H9 (cell line): ENCODE results near the gene COX6A1. TPM values are rescaled to one million over a fixed set of nuclear protein-coding genes. Genes with fewer than 3 reads are reported as not detected.

Experiments
- DNase-seq: peaks from one replicate; pipeline ENCODE4 v3.0.0-alpha.2; 2017
- H2AFZ ChIP-seq: one replicate; pipeline ENCODE4 v1.6.1; 2013; ENCODE audit warnings: mild to moderate bottlenecking, low read length, control low read depth, moderate library complexity
- H2AK5ac ChIP-seq: 2 replicates; pipeline ENCODE4 v1.6.1; 2013; ENCODE audit warnings: low read length, control low read depth, mixed read lengths; ENCODE audit not compliant: insufficient read length
- H2BK120ac ChIP-seq: one replicate; pipeline ENCODE4 v1.6.1; 2013; ENCODE audit warnings: low read depth, mild to moderate bottlenecking, low read length, control low read depth, inconsistent platforms; ENCODE audit not compliant: poor library complexity, severe bottlenecking
- H2BK12ac ChIP-seq: 2 replicates; pipeline ENCODE4 v1.6.1; 2013; ENCODE audit warnings: low read length, control low read depth, mixed read lengths, low read depth; ENCODE audit not compliant: insufficient read length
- H2BK15ac ChIP-seq: 2 replicates; pipeline ENCODE4 v1.6.1; 2013; ENCODE audit warnings: low read depth, low read length, control low read depth
- H2BK20ac ChIP-seq: one replicate; pipeline ENCODE4 v1.6.1; 2013; ENCODE audit warnings: low read depth, mild to moderate bottlenecking, low read length, control low read depth, inconsistent platforms; ENCODE audit not compliant: poor library complexity, severe bottlenecking
- H2BK5ac ChIP-seq: 2 replicates; pipeline ENCODE4 v1.6.1; 2013; ENCODE audit warnings: low read length, control low read depth, mixed read lengths; ENCODE audit not compliant: insufficient read length
- H3K14ac ChIP-seq: 2 replicates; pipeline ENCODE4 v1.6.1; 2013; ENCODE audit warnings: low read length, control low read depth; ENCODE audit not compliant: insufficient read depth
- H3K18ac ChIP-seq: 2 replicates; pipeline ENCODE4 v1.6.1; 2013; ENCODE audit warnings: low read depth, mild to moderate bottlenecking, mixed read lengths, low read length, control low read depth; ENCODE audit not compliant: insufficient read length
- H3K23ac ChIP-seq: 2 replicates; pipeline ENCODE4 v1.6.1; 2013; ENCODE audit warnings: low read length, control low read depth, mixed read lengths, low read depth; ENCODE audit not compliant: insufficient read length
- H3K23me2 ChIP-seq: 2 replicates; pipeline ENCODE4 v1.6.1; 2013; ENCODE audit warnings: low read depth, mild to moderate bottlenecking, mixed read lengths, low read length, control low read depth; ENCODE audit not compliant: insufficient read length, poor library complexity, severe bottlenecking
- H3K27ac ChIP-seq: 2 replicates; pipeline ENCODE4 v1.5.1; 2013; ENCODE audit warnings: low read length, control low read depth, mixed read lengths, low read depth; ENCODE audit not compliant: insufficient read length
- H3K27me3 ChIP-seq: 2 replicates; pipeline ENCODE4 v1.6.1; 2013; ENCODE audit warnings: low read length, control low read depth, inconsistent platforms; ENCODE audit not compliant: insufficient read depth
- H3K4ac ChIP-seq: 2 replicates; pipeline ENCODE4 v1.6.1; 2013; ENCODE audit warnings: low read depth, mild to moderate bottlenecking, control low read depth, inconsistent platforms, low read length, moderate library complexity
- H3K4me1 ChIP-seq: 2 replicates; pipeline ENCODE4 v1.6.1; 2013; ENCODE audit warnings: low read length, control low read depth, inconsistent platforms; ENCODE audit not compliant: insufficient read depth
- H3K4me2 ChIP-seq: 2 replicates; pipeline ENCODE4 v1.6.1; 2013; ENCODE audit warnings: low read length, control low read depth, mixed read lengths; ENCODE audit not compliant: insufficient read length, insufficient read depth
- H3K56ac ChIP-seq: 2 replicates; pipeline ENCODE4 v1.6.1; 2013; ENCODE audit warnings: low read depth, mild to moderate bottlenecking, mixed read lengths, low read length, control low read depth; ENCODE audit not compliant: insufficient read length
- H3K79me1 ChIP-seq: 2 replicates; pipeline ENCODE4 v1.6.1; 2013; ENCODE audit warnings: low read depth, mild to moderate bottlenecking, moderate library complexity, low read length, control low read depth, inconsistent platforms; ENCODE audit not compliant: insufficient read depth, poor library complexity, severe bottlenecking
- H3K79me2 ChIP-seq: 2 replicates; pipeline ENCODE4 v1.6.1; 2013; ENCODE audit warnings: low read length, control low read depth, inconsistent platforms; ENCODE audit not compliant: insufficient read depth
- H3K9ac ChIP-seq: 2 replicates; pipeline ENCODE4 v1.6.1; 2013; ENCODE audit warnings: low read length, control low read depth, mixed read lengths; ENCODE audit not compliant: insufficient read length; ENCODE audit errors: extremely low read depth
- H3K9me3 ChIP-seq: one replicate; pipeline ENCODE4 v1.6.1; 2013; ENCODE audit warnings: low read depth, low read length, inconsistent platforms; ENCODE audit not compliant: control insufficient read depth
- H3T11ph ChIP-seq: one replicate; pipeline ENCODE4 v1.6.1; 2013; ENCODE audit warnings: mild to moderate bottlenecking, low read length, control low read depth, inconsistent platforms
- H4K20me1 ChIP-seq: one replicate; pipeline ENCODE4 v1.6.1; 2013; ENCODE audit not compliant: control insufficient read depth, insufficient read length, insufficient read depth
- H4K5ac ChIP-seq: 2 replicates; pipeline ENCODE4 v1.6.1; 2013; ENCODE audit warnings: low read depth, mild to moderate bottlenecking, mixed read lengths, low read length, control low read depth; ENCODE audit not compliant: insufficient read length
- H4K8ac ChIP-seq: replicated peaks from 2 replicates; pipeline ENCODE4 v1.6.1; 2013; ENCODE audit warnings: low read length, control low read depth, mixed read lengths, low read depth; ENCODE audit not compliant: insufficient read length
- H4K91ac ChIP-seq: 2 replicates; pipeline ENCODE4 v1.6.1; 2013; ENCODE audit warnings: low read depth, mild to moderate bottlenecking, moderate library complexity, mixed read lengths, low read length, control low read depth; ENCODE audit not compliant: insufficient read length
- H3K27ac Mint-ChIP-seq, 3 experiments: 2 replicates in 2 of 3; 3 replicates in 1 of 3; pipeline ENCODE4 v1.8.0; 2020 to 2021; ENCODE audit warnings: mixed read lengths in 3 of 3, mild to moderate bottlenecking in 1 of 3, moderate library complexity in 1 of 3
- H3K27me3 Mint-ChIP-seq: 2 replicates; pipeline ENCODE4 v1.8.0; 2021; ENCODE audit warnings: low read depth, mild to moderate bottlenecking, moderate library complexity, mixed read lengths
- H3K36me3 Mint-ChIP-seq, 3 experiments: 2 replicates in 2 of 3; 3 replicates in 1 of 3; pipeline ENCODE4 v1.8.0; 2020 to 2021; ENCODE audit warnings: low read depth in 3 of 3, mixed read lengths in 3 of 3; ENCODE audit not compliant: insufficient read depth in 1 of 3
- H3K4me1 Mint-ChIP-seq, 2 experiments: 2 replicates each; pipeline ENCODE4 v1.8.0; 2020; ENCODE audit warnings: mixed read lengths in 2 of 2
- H3K4me3 Mint-ChIP-seq, 2 experiments: 2 replicates in 1 of 2; 3 replicates in 1 of 2; pipeline ENCODE4 v1.8.0; 2020 to 2021; ENCODE audit warnings: mild to moderate bottlenecking in 2 of 2, mixed read lengths in 2 of 2, moderate library complexity in 1 of 2
- H3K9me3 Mint-ChIP-seq, 2 experiments: 2 replicates in 1 of 2; 3 replicates in 1 of 2; pipeline ENCODE4 v1.8.0; 2020; ENCODE audit warnings: mild to moderate bottlenecking in 2 of 2, mixed read lengths in 2 of 2, moderate library complexity in 1 of 2
- WGBS: extraction: QIAGEN DNeasy Blood & Tissue Kit; methylation state at CpG from one replicate; pipeline ENCODE4 v1.1.7; 2013; ENCODE audit warnings: missing lambda C conversion rate, low lambda C conversion rate, mixed read lengths; ENCODE audit not compliant: insufficient read length; ENCODE audit errors: extremely low coverage; 5-methylcytosine and 5-hydroxymethylcytosine counted together
- total RNA-seq: library from RNA; stranded (reverse); gene quantifications from 2 replicates; pipeline ENCODE4 v1.2.1, GENCODE V29; 2021
- TF ChIP-seq, protein P1 (sequence below): fragments of 200-600 bp; sonication (generic); conservative IDR thresholded peaks from 3 replicates; pipeline ENCODE4 v1.8.0; 2021; ENCODE audit warnings: antibody characterized with exemption, mild to moderate bottlenecking

The COX6A1 gene
- total RNA-seq, 1 experiment from 2014 or later, result 415 TPM

- H2AK5ac ChIP-seq, result no peak overlapping the region
- no peak overlapping the region for H3K18ac ChIP-seq
- H3K56ac ChIP-seq, result no peak overlapping the region
- no peak overlapping the region for H3K4ac ChIP-seq
- H2AFZ ChIP-seq, result no peak overlapping the region
- H2BK20ac ChIP-seq, result no peak overlapping the region
- H3K79me2 ChIP-seq, result peaks cover 11% of the 10 kb centered on the region; the same call in 1 of the 2 replicates
- H4K5ac ChIP-seq, result no peak overlapping the region
- H2BK15ac ChIP-seq, result no peak overlapping the region
- no CpG with 5 or more reads among the region's 23 CpGs for WGBS
- no peak overlapping the region for H3T11ph ChIP-seq
- H3K4me3 Mint-ChIP-seq, result peak overlapping the region; percentile 92 to 94
- peak overlapping the region; percentile 74 for H3K4me2 ChIP-seq
- no peak overlapping the region for H2BK5ac ChIP-seq
- TF ChIP-seq, protein P1, sequence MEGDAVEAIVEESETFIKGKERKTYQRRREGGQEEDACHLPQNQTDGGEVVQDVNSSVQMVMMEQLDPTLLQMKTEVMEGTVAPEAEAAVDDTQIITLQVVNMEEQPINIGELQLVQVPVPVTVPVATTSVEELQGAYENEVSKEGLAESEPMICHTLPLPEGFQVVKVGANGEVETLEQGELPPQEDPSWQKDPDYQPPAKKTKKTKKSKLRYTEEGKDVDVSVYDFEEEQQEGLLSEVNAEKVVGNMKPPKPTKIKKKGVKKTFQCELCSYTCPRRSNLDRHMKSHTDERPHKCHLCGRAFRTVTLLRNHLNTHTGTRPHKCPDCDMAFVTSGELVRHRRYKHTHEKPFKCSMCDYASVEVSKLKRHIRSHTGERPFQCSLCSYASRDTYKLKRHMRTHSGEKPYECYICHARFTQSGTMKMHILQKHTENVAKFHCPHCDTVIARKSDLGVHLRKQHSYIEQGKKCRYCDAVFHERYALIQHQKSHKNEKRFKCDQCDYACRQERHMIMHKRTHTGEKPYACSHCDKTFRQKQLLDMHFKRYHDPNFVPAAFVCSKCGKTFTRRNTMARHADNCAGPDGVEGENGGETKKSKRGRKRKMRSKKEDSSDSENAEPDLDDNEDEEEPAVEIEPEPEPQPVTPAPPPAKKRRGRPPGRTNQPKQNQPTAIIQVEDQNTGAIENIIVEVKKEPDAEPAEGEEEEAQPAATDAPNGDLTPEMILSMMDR, result no peak
- H2BK12ac ChIP-seq, result no peak overlapping the region
- peak; percentile 55 for DNase-seq
- H3K27ac ChIP-seq, result no peak overlapping the region
- peak overlapping the region; percentile 52 to 92 (median 66); a peak in 5 of 7 replicates for H3K27ac Mint-ChIP-seq
- peak overlapping the region; percentile 90 for H3K9ac ChIP-seq
- no peaks in the 10 kb centered on the region for H3K9me3 Mint-ChIP-seq
- peaks cover 3% of the 10 kb centered on the region for H3K79me1 ChIP-seq
- H3K9me3 ChIP-seq, result no peaks in the 10 kb centered on the region
- H3K14ac ChIP-seq, result no peak overlapping the region
- peaks cover 17 to 24% of the 10 kb centered on the region in 2 experiments for H3K4me1 Mint-ChIP-seq
- H4K8ac ChIP-seq, result no peak overlapping the region
- no peak overlapping the region for H4K91ac ChIP-seq
- no peak overlapping the region for H3K23ac ChIP-seq
- peaks cover 30 to 46% (median 38%) of the 10 kb centered on the region in 3 experiments for H3K36me3 Mint-ChIP-seq
- no peaks in the 10 kb centered on the region for H3K27me3 Mint-ChIP-seq
- H3K23me2 ChIP-seq, result peaks cover 7% of the 10 kb centered on the region
- H4K20me1 ChIP-seq, result no peaks in the 10 kb centered on the region
- H3K4me1 ChIP-seq, result no peaks in the 10 kb centered on the region
- no peak overlapping the region for H2BK120ac ChIP-seq
- H3K27me3 ChIP-seq, result no peaks in the 10 kb centered on the region
Measured at GRCh38 chr12:120468325-120468820, 30.5 kb downstream of the COX6A1 start.
